Prostate gland (tissue), 2 donors: ENCODE data around the gene ASPA.

Source experiments
- POLR2A ChIP-seq: fragments of 450-650 bp; IDR thresholded peaks from one replicate; pipeline ENCODE4 v1.6.1; 2016; ENCODE audit warnings: antibody characterized with exemption, mild to moderate bottlenecking
- POLR2AphosphoS5 ChIP-seq: sonication (generic); formaldehyde crosslinking; IDR thresholded peaks from one replicate; pipeline ENCODE4 v1.6.1; 2017; ENCODE audit warnings: antibody characterized with exemption
- TF ChIP-seq, protein P1 (sequence below), 4 experiments: fragments of 200-600 bp in 2 of 4; fragments of 450-650 bp in 2 of 4; sonication (generic) in 2 of 4; IDR thresholded peaks; 1 replicate in 3 of 4; 2 replicates in 1 of 4; pipeline ENCODE4 v1.5.1; 2016 to 2019; ENCODE audit warnings: antibody characterized with exemption in 4 of 4, mild to moderate bottlenecking in 2 of 4, moderate library complexity in 2 of 4

DNA sequence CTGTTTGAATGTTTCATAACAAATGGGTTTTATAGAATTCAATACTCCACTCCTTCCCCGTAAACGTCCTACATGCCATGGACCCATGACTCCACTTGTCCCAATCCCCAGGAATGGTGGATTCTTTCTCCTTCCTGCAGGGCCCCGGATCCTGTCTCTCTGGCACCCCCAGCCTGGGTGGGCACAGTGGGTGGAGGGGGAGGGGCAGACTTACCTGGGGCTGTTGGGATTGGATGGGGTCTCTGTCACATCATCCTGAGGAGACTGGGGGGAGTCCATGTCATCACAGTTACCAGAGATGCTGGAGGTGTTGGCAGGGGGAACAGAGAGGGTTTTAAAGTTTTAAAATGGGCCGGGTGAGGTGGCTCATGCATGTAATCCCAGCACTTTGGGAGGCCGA lies 68.6 kb downstream of the ASPA start:
- TF ChIP-seq POLR2A: no peak
- TF ChIP-seq, protein P1, sequence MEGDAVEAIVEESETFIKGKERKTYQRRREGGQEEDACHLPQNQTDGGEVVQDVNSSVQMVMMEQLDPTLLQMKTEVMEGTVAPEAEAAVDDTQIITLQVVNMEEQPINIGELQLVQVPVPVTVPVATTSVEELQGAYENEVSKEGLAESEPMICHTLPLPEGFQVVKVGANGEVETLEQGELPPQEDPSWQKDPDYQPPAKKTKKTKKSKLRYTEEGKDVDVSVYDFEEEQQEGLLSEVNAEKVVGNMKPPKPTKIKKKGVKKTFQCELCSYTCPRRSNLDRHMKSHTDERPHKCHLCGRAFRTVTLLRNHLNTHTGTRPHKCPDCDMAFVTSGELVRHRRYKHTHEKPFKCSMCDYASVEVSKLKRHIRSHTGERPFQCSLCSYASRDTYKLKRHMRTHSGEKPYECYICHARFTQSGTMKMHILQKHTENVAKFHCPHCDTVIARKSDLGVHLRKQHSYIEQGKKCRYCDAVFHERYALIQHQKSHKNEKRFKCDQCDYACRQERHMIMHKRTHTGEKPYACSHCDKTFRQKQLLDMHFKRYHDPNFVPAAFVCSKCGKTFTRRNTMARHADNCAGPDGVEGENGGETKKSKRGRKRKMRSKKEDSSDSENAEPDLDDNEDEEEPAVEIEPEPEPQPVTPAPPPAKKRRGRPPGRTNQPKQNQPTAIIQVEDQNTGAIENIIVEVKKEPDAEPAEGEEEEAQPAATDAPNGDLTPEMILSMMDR (IDR thresholded peaks at IDR 0.05): no peak
- no peak for TF ChIP-seq POLR2AphosphoS5
